ENCODE results near the gene HIPK3.
"Not testable (repeated sequence)": the region's sequence is repeated elsewhere in the genome, so short reads cannot be mapped to it uniquely, and the experiment has no call there.

HIPK3 gene

GRCh38 chr11:33303541-33303940, 46.4 kb downstream of the HIPK3 start:
- no peak for DNase-seq (ENCODE audit: low read depth in 1 of 2, low spot score in 1 of 2)

GRCh38 chr11:33306821-33307220, 49.6 kb downstream of the HIPK3 start:
- DNase-seq (ENCODE audit: low read depth in 1 of 2, low spot score in 1 of 2): not testable (repeated sequence)

- no peak for DNase-seq (ENCODE audit: low read depth in 1 of 2, low spot score in 1 of 2)
Observed at GRCh38 chr11:33307984-33308383, 50.8 kb downstream of the HIPK3 start.

GRCh38 chr11:33309118-33309517, 51.9 kb downstream of the HIPK3 start:
- DNase-seq (ENCODE audit: low read depth in 1 of 2, low spot score in 1 of 2): no peak

- DNase-seq (ENCODE audit: low read depth in 1 of 2, low spot score in 1 of 2): no peak
Observed at GRCh38 chr11:33310720-33311500, 53.7 kb downstream of the HIPK3 start.

- no peak for DNase-seq (ENCODE audit: low read depth in 1 of 2, low spot score in 1 of 2)
Observed at GRCh38 chr11:33311680-33312079, 54.5 kb downstream of the HIPK3 start.

GRCh38 chr11:33315822-33316221, 58.6 kb downstream of the HIPK3 start:
- DNase-seq (ENCODE audit: low read depth in 1 of 2, low spot score in 1 of 2): no peak

- no peak for DNase-seq (ENCODE audit: low read depth in 1 of 2, low spot score in 1 of 2)
Observed at GRCh38 chr11:33317662-33318061, 60.5 kb downstream of the HIPK3 start.

- no peak for DNase-seq (ENCODE audit: low read depth in 1 of 2, low spot score in 1 of 2)
Observed at GRCh38 chr11:33320016-33320813, 63.0 kb downstream of the HIPK3 start.

GRCh38 chr11:33320814-33321330, 63.7 kb downstream of the HIPK3 start:
- no peak for DNase-seq (ENCODE audit: low read depth in 1 of 2, low spot score in 1 of 2)

GRCh38 chr11:33321422-33321821, 64.2 kb downstream of the HIPK3 start:
- DNase-seq (ENCODE audit: low read depth in 1 of 2, low spot score in 1 of 2): no peak

GRCh38 chr11:33323421-33323820, 66.2 kb downstream of the HIPK3 start:
- no peak for DNase-seq (ENCODE audit: low read depth in 1 of 2, low spot score in 1 of 2)

- DNase-seq (ENCODE audit: low read depth in 1 of 2, low spot score in 1 of 2): no peak
Observed at GRCh38 chr11:33324302-33324985, 67.3 kb downstream of the HIPK3 start.

GRCh38 chr11:33325451-33325850, 68.3 kb downstream of the HIPK3 start:
- DNase-seq (ENCODE audit: low read depth in 1 of 2, low spot score in 1 of 2): no peak

- peak in 1 of 2 donors; percentile 15 for DNase-seq (ENCODE audit: low read depth in 1 of 2, low spot score in 1 of 2)
Observed at GRCh38 chr11:33329705-33330329, 72.6 kb downstream of the HIPK3 start.

GRCh38 chr11:33333816-33334215, 76.6 kb downstream of the HIPK3 start:
- no peak for DNase-seq (ENCODE audit: low read depth in 1 of 2, low spot score in 1 of 2)

- DNase-seq (ENCODE audit: low read depth in 1 of 2, low spot score in 1 of 2): no peak
Observed at GRCh38 chr11:33334627-33335026, 77.4 kb downstream of the HIPK3 start.

GRCh38 chr11:33339247-33339646, 82.1 kb downstream of the HIPK3 start:
- no peak for DNase-seq (ENCODE audit: low read depth in 1 of 2, low spot score in 1 of 2)

- DNase-seq (ENCODE audit: low read depth in 1 of 2, low spot score in 1 of 2): no peak
Observed at GRCh38 chr11:33344611-33345010, 87.4 kb downstream of the HIPK3 start.

- no peak for DNase-seq (ENCODE audit: low read depth in 1 of 2, low spot score in 1 of 2)
Observed at GRCh38 chr11:33347490-33348125, 90.4 kb downstream of the HIPK3 start.

- DNase-seq (ENCODE audit: low read depth in 1 of 2, low spot score in 1 of 2): no peak
Observed at GRCh38 chr11:33350287-33350686, 93.1 kb downstream of the HIPK3 start.
